HepG2 (cell line): ENCODE results near the gene CECR2.

ENCODE experiments used
- CCAR2 ChIP-seq: fragments of 200-400 bp; formaldehyde crosslinking; optimal IDR thresholded peaks from 2 replicates; pipeline ENCODE3; 2018; ENCODE audit warnings: low read depth, mild to moderate bottlenecking, low read length, moderate library complexity
- CTCF ChIP-seq: sonication (generic); formaldehyde crosslinking; IDR thresholded peaks from 2 replicates; pipeline ENCODE4 v1.5.0; 2020; ENCODE audit warnings: mild to moderate bottlenecking, missing genetic modification reagents, moderate library complexity
- ETS1 ChIP-seq: sonication (generic); formaldehyde crosslinking; IDR thresholded peaks from 2 replicates; pipeline ENCODE4 v1.4.0; 2020; ENCODE audit warnings: missing genetic modification reagents
- FOSL1 ChIP-seq: sonication (generic); formaldehyde crosslinking; IDR thresholded peaks from 2 replicates; pipeline ENCODE4 v1.9.0; 2021; ENCODE audit warnings: missing genetic modification reagents, borderline replicate concordance
- FOXO4 ChIP-seq: sonication (generic); formaldehyde crosslinking; conservative IDR thresholded peaks from 2 replicates; pipeline ENCODE4 v1.8.1; 2023; ENCODE audit warnings: missing genetic modification reagents
- NR1H2 ChIP-seq: sonication (generic); formaldehyde crosslinking; IDR thresholded peaks from 2 replicates; pipeline ENCODE4 v1.8.1; 2022; ENCODE audit warnings: low read depth, missing genetic modification reagents, borderline replicate concordance
- SMARCC2 ChIP-seq: fragments of 450-650 bp; IDR thresholded peaks from 2 replicates; pipeline ENCODE4 v1.6.1; 2017; ENCODE audit warnings: antibody characterized with exemption, mild to moderate bottlenecking
- SMC3 ChIP-seq: IDR thresholded peaks from 2 replicates; pipeline ENCODE4 v1.6.1; 2011; ENCODE audit warnings: low read length, improper control_type of control experiment
- ZBTB34 ChIP-seq: sonication (generic); formaldehyde crosslinking; IDR thresholded peaks from 2 replicates; pipeline ENCODE4 v1.8.0; 2022; ENCODE audit warnings: mild to moderate bottlenecking, missing genetic modification reagents
- ZFP36L2 ChIP-seq: sonication (generic); formaldehyde crosslinking; IDR thresholded peaks from 2 replicates; pipeline ENCODE4 v1.4.0; 2020; ENCODE audit warnings: missing genetic modification reagents
- ZNF142 ChIP-seq: sonication (generic); formaldehyde crosslinking; IDR thresholded peaks from 2 replicates; pipeline ENCODE4 v1.4.0; 2020; ENCODE audit warnings: missing genetic modification reagents
- TF ChIP-seq, protein P1 (sequence below): sonication (generic); formaldehyde crosslinking; IDR thresholded peaks from 2 replicates; pipeline ENCODE4 v1.5.0; 2020; ENCODE audit warnings: mild to moderate bottlenecking, missing genetic modification reagents

- TF ChIP-seq ZFP36L2 (CRISPR knock-in tag) (no peak), SMARCC2 (no peak), NR1H2 (no peak), FOSL1 (CRISPR knock-in tag) (no peak), FOXO4 (CRISPR knock-in tag) (no peak), ETS1 (CRISPR knock-in tag) (no peak), ZNF142 (CRISPR knock-in tag) (no peak), SMC3 (no peak), CTCF (CRISPR knock-in tag) (no peak), ZBTB34 (CRISPR knock-in tag) (no peak), CCAR2 (no peak)
- TF ChIP-seq, protein P1, sequence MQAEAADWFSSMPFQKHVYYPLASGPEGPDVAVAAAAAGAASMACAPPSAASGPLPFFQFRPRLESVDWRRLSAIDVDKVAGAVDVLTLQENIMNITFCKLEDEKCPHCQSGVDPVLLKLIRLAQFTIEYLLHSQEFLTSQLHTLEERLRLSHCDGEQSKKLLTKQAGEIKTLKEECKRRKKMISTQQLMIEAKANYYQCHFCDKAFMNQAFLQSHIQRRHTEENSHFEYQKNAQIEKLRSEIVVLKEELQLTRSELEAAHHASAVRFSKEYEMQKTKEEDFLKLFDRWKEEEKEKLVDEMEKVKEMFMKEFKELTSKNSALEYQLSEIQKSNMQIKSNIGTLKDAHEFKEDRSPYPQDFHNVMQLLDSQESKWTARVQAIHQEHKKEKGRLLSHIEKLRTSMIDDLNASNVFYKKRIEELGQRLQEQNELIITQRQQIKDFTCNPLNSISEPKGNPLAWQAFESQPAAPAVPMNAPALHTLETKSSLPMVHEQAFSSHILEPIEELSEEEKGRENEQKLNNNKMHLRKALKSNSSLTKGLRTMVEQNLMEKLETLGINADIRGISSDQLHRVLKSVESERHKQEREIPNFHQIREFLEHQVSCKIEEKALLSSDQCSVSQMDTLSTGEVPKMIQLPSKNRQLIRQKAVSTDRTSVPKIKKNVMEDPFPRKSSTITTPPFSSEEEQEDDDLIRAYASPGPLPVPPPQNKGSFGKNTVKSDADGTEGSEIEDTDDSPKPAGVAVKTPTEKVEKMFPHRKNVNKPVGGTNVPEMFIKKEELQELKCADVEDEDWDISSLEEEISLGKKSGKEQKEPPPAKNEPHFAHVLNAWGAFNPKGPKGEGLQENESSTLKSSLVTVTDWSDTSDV = no peak
These were observed 222.9 kb downstream of the CECR2 start for GRCh38 chr22:17592201-17592600.
